HG02973 (cell line): Measurements from ENCODE around the gene NHEJ1.
"Not testable (repeated sequence)": the region's sequence is repeated elsewhere in the genome, so short reads cannot be mapped to it uniquely, and the experiment has no call there.

Experiments
- ATAC-seq: cut with Tn5 transposase; IDR thresholded peaks from one replicate; pipeline ENCODE4 v1.9.1; 2021; ENCODE audit warnings: moderate library complexity; ENCODE audit not compliant: unreplicated experiment

Gene NHEJ1

GRCh38 chr2:219160186-219161017 is at the start of gene NHEJ1:
Gene NHEJ1 (minus strand): TSS chr2:219160815. CDS start chr2:219158362, 2,453 bp downstream.
- ATAC-seq: peak; percentile 81

- ATAC-seq: no peak
These were observed 48.9 kb upstream of the NHEJ1 start for GRCh38 chr2:219209236-219210195.

- ATAC-seq: no peak
These were observed 47.5 kb upstream of the NHEJ1 start for GRCh38 chr2:219207884-219208740.

GRCh38 chr2:219207134-219207883 is 46.7 kb upstream of the NHEJ1 start:
- no peak for ATAC-seq

- peak; percentile 95 for ATAC-seq
These were observed 45.9 kb upstream of the NHEJ1 start, which contains the start of gene ZFAND2B for GRCh38 chr2:219206328-219207133. Gene ZFAND2B (plus strand): TSS chr2:219206782. CDS start chr2:219206988, 206 bp downstream.

- no peak for ATAC-seq
These were observed 45.3 kb upstream of the NHEJ1 start for GRCh38 chr2:219205981-219206327.

- no peak for ATAC-seq
These were observed 44.5 kb upstream of the NHEJ1 start for GRCh38 chr2:219205165-219205538.

GRCh38 chr2:219204425-219205164 is 44.0 kb upstream of the NHEJ1 start:
- no peak for ATAC-seq

GRCh38 chr2:219201331-219201730 is 40.7 kb upstream of the NHEJ1 start:
- not testable (repeated sequence) for ATAC-seq

- not testable (repeated sequence) for ATAC-seq
These were observed 40.1 kb upstream of the NHEJ1 start for GRCh38 chr2:219200502-219201326.

- no peak for ATAC-seq
These were observed 39.0 kb upstream of the NHEJ1 start for GRCh38 chr2:219199470-219200211.

GRCh38 chr2:219198974-219199373 is 38.4 kb upstream of the NHEJ1 start:
- no peak for ATAC-seq

- ATAC-seq: no peak
These were observed 36.8 kb upstream of the NHEJ1 start for GRCh38 chr2:219197388-219197787.

GRCh38 chr2:219186754-219187456 is 26.3 kb upstream of the NHEJ1 start:
- no peak for ATAC-seq

- ATAC-seq: no peak
These were observed 23.5 kb upstream of the NHEJ1 start for GRCh38 chr2:219184121-219184520.

- ATAC-seq: no peak
These were observed 22.6 kb upstream of the NHEJ1 start for GRCh38 chr2:219183151-219183772.
